Muscle layer of duodenum (tissue), 2 donors: Measurements from ENCODE around the gene ASH1L.
"Not testable (repeated sequence)": the region's sequence is repeated elsewhere in the genome, so short reads cannot be mapped to it uniquely, and the experiment has no call there.

ENCODE experiments used
- H3K27ac ChIP-seq: one replicate; pipeline ENCODE4 v1.7.0; 2013; ENCODE audit warnings: mild to moderate bottlenecking, low read length
- H3K27me3 ChIP-seq: one replicate; pipeline ENCODE4 v1.7.0; 2013; ENCODE audit warnings: low read depth, mild to moderate bottlenecking, control low read depth, low read length
- H3K36me3 ChIP-seq, 2 donors: one replicate each; pipeline ENCODE4 v1.7.0; 2013; ENCODE audit warnings: low read length in 2 of 2, control low read depth in 1 of 2, mild to moderate bottlenecking in 1 of 2; ENCODE audit not compliant: insufficient read depth in 2 of 2, control insufficient read depth in 1 of 2
- H3K4me1 ChIP-seq, 2 donors: one replicate each; pipeline ENCODE4 v1.7.0; 2013; ENCODE audit warnings: low read length in 2 of 2, mild to moderate bottlenecking in 2 of 2, control low read depth in 1 of 2, moderate library complexity in 1 of 2; ENCODE audit not compliant: insufficient read depth in 2 of 2, control insufficient read depth in 1 of 2
- H3K4me3 ChIP-seq, 2 donors: one replicate each; pipeline ENCODE4 v1.7.0; 2013; ENCODE audit warnings: low read length in 2 of 2, low read depth in 1 of 2, mild to moderate bottlenecking in 1 of 2
- H3K9me3 ChIP-seq, 2 donors: one replicate each; pipeline ENCODE4 v1.7.0; 2013; ENCODE audit warnings: low read length in 2 of 2, control low read depth in 1 of 2, mild to moderate bottlenecking in 1 of 2; ENCODE audit not compliant: control insufficient read depth in 1 of 2
- donor health status: healthy.

ASH1L gene

DNA sequence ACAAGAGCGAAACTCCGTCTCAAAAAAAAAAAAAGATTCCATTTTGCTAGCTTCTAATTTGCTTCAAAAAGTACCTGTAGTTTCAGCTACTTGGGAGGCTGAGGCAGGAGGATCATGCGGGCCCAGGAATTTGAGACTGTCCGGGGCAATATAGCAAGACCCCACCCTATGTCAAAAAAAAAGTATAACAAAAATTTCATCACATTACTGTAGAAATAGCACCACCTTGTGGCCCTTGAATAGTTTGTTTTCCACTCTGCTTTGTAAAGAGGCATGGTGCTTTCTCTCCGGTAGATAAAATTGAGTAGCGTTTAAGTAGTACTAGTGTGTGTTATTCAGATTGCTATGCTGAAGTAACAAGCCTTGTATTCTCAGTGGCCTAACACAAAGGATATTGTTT lies 29.2 kb upstream of the ASH1L start:
- no peak overlapping the region for H3K27ac ChIP-seq
- no peaks in the 10 kb centered on the region for H3K27me3 ChIP-seq
- H3K4me3 ChIP-seq: no peak overlapping the region
- peaks cover 0 to 3% of the 10 kb centered on the region in 2 donors for H3K4me1 ChIP-seq
- H3K36me3 ChIP-seq: no peaks in the 10 kb centered on the region
- H3K9me3 ChIP-seq: no peaks in the 10 kb centered on the region

DNA sequence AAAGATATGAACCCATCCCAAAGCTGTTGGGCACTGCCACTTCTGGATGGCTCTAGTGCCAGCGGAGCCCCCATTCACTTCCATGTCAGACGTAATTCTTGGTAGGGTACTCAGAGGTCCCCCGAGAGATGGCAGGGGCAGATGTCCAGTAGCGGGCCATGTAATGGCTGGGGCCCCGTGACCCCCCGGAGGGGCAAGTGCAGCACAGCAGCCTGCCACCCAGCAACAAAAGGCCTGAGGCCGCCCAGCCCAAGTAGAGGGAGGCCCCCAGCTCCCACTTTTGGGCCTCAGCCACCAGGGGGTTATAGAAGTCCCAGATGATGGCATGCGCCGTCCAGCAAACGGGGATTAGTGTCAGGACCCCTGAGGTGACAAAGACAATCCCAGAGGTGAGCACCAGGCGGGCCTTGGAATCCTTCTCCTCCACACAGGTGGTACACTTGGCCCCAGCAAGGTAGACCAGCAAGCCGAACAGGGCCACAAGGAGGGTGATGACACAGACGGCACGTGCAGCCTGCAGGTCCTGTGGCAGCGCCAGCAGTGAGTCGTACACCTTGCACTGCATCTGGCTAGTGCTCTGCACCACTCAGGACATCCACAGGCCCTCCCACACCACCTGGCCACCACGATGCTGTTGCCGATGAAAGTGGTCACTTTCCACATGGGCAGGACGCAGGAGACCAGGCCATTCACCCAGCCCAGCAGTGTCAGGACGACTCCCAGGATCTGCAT lies 28.1 kb upstream of the ASH1L start:
- H3K27me3 ChIP-seq, H3K36me3 ChIP-seq, H3K9me3 ChIP-seq, H3K4me1 ChIP-seq, H3K27ac ChIP-seq, H3K4me3 ChIP-seq: not testable (repeated sequence)

DNA sequence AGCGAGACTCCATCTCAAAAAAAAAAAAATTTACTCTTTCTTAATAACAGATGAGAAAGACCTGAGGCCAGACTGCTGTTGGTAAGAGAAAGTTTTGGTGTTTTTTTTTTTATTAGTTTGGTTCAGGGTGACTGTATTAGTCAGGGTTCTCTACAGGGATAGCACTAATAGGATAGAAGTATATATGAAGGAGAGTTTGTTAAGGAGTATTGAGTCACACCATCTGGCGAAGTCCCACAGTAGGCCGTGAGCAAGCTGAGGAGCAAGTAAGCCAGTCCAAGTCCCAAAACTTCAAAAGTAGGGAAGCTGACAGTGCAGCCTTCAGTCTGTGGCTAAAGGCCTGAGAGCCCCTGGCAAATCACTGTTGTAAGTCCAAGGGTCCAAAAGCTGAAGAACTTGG lies 26.7 kb upstream of the ASH1L start:
- H3K27me3 ChIP-seq, H3K36me3 ChIP-seq: not testable (repeated sequence)

DNA sequence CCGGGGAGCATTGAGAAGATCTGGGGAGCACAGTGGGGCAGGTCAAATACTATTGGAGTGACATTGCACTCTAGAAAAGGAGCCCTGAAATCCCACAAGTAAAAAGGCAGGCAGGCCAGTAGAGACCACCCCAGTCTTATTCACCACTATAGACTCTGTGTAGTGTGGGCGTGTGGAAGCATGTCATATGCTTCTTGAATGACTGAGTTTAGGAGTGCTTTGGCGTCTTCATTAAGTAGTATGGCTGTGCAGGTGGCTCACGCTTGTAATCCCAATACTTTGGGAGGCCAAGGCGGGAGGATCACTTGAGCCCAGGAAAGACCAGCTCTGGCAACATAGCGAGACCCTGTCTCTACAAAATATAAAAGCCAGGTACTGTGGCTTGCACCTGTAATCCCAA lies 21.2 kb upstream of the ASH1L start:
- H3K36me3 ChIP-seq, H3K4me1 ChIP-seq, H3K4me3 ChIP-seq, H3K27me3 ChIP-seq, H3K9me3 ChIP-seq, H3K27ac ChIP-seq: not testable (repeated sequence)

More for the DNA sequence above, 26.7 kb upstream of the ASH1L start:
- not testable (repeated sequence) for H3K9me3 ChIP-seq, H3K4me1 ChIP-seq, H3K27ac ChIP-seq, H3K4me3 ChIP-seq

DNA sequence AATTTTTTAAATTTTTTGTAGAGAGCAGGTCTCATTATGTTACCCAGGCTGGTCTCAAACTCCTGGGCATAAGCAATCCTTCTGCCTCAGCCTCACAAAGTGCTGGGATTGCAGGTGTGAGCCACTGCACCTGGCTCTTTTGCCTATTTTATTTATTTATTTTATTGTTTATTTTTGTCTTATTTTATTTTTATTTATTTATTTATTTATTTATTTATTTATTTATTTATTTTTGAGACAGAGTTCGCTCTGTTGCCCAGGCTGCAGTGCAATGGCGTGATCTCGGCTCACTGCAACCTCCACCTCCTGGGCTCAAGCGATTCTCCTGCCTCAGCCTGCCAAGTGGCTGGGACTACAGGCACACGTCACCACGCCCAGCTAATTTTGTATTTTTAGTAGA lies 13.0 kb upstream of the ASH1L start:
- H3K4me1 ChIP-seq, H3K9me3 ChIP-seq, H3K36me3 ChIP-seq, H3K4me3 ChIP-seq, H3K27ac ChIP-seq, H3K27me3 ChIP-seq: not testable (repeated sequence)

DNA sequence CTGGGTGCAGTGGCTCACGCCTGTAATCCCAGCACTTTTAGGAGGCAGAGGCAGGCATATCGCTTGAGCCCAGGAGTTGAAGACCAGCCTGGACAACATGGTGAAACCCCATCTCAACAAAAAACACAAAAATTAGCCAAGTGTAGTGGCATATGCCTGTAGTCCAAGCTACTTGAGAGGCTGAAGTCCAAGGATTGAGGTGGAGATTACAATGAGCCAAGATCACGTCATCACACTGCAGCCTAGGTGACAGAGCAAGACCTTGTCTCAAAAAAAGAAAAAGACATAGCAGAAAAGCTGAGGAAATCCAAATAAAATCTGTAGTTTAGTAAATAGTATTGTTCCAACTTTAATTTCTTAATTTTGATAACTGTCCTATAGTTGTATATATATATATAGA lies 11.5 kb upstream of the ASH1L start:
- Histone ChIP-seq H3K4me3 (no peak overlapping the region), H3K36me3 (peaks cover 3% of the 10 kb centered on the region in 2 donors), H3K9me3 (no peaks in the 10 kb centered on the region), H3K27me3 (no peaks in the 10 kb centered on the region), H3K27ac (no peak overlapping the region), H3K4me1 (no peaks in the 10 kb centered on the region)

DNA sequence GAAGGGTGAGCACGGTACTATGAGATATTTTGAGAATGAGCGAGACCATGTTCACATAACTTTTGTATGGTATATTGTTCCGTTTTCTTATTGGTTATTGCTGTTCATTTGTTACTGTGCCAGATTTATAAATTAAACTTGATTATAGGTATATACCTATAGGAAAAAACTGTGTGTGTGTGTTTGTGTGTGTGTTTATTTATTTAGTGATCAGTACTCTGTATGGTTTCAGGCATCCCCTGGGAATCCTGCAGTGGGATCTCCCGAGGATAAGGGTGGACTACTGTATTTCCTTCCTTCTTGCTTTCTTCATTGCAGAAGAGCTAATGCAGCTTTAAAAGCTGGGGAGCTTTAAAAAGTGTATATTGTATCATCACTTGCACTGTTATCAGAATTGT lies 8.0 kb upstream of the ASH1L start:
- H3K9me3 ChIP-seq: no peaks in the 10 kb centered on the region
- no peak overlapping the region for H3K27ac ChIP-seq
- H3K27me3 ChIP-seq: no peaks in the 10 kb centered on the region
- no peak overlapping the region for H3K4me3 ChIP-seq
- H3K4me1 ChIP-seq: no peaks in the 10 kb centered on the region
- peaks cover 3 to 7% of the 10 kb centered on the region in 2 donors for H3K36me3 ChIP-seq

DNA sequence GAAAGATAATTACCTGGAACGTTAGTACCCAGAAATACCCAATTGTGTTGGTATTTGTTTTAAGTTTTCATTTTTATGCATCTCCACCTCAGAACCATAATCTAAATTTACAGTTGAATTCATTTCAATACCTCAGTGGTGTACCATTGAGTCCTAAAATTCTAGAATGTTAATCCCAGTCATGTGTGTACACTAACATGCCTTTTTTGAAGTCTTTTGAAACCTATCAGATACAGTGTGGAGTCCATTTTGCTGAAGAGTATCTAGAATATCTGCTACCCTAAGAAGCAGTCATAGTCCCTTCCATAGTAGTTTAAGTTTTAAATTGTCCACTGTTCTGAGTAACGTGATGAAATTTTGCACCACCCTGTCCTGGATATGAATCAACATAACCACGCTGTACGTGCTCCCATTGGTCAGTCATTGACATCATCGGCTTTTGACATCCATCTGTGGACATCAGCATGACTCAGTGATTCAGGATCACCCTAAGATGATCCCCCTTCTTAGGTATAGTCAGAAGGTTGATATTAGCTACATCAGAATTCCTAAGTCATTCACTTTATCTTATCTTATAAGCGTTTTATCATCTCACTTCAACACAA lies 7.5 kb upstream of the ASH1L start:
- H3K36me3 ChIP-seq: peaks cover 3 to 10% of the 10 kb centered on the region in 2 donors
- H3K4me1 ChIP-seq: peaks cover 0 to 1% of the 10 kb centered on the region in 2 donors
- no peak overlapping the region for H3K4me3 ChIP-seq

DNA sequence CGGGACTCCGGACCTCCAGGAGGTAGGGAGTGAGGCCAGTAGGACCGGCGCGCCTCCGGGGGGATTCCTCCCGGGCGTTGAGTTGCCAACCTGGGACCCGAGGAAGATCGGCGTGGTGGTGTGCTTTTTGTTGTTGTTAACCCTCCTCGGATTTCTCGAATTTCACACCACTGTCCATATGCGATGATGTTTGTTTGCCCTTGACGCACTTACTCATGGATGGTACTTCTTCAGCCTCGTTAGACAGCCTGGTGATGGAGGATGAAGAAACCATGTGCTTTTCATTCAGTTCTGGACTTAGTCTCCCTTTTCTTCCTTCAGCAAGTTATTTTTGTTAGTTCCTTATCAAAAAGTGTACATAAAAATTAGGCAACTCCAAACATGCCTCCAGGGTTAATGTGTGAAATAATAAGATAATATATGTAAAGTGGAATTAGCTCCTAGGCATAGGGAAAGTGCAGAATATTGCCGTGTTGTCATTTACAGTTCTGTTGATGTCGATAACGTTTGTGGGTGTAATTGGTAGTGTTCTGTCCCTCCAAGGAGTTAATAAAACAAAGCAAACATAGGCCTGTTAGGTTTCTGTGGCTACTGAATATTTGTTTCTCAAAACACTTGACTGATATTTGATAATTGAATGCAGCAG lies 897 bp upstream of the ASH1L start:
- peak overlapping the region; percentile 85 to 86 for H3K4me3 ChIP-seq
- H3K27me3 ChIP-seq, H3K36me3 ChIP-seq, H3K9me3 ChIP-seq: not testable (repeated sequence)
- H3K4me1 ChIP-seq: peaks cover 0 to 35% of the 10 kb centered on the region in 2 donors
- peak overlapping the region; percentile 91 for H3K27ac ChIP-seq

More for the DNA sequence above, 7.5 kb upstream of the ASH1L start:
- no peaks in the 10 kb centered on the region for H3K9me3 ChIP-seq
- H3K27ac ChIP-seq: no peak overlapping the region
- H3K27me3 ChIP-seq: no peaks in the 10 kb centered on the region

DNA sequence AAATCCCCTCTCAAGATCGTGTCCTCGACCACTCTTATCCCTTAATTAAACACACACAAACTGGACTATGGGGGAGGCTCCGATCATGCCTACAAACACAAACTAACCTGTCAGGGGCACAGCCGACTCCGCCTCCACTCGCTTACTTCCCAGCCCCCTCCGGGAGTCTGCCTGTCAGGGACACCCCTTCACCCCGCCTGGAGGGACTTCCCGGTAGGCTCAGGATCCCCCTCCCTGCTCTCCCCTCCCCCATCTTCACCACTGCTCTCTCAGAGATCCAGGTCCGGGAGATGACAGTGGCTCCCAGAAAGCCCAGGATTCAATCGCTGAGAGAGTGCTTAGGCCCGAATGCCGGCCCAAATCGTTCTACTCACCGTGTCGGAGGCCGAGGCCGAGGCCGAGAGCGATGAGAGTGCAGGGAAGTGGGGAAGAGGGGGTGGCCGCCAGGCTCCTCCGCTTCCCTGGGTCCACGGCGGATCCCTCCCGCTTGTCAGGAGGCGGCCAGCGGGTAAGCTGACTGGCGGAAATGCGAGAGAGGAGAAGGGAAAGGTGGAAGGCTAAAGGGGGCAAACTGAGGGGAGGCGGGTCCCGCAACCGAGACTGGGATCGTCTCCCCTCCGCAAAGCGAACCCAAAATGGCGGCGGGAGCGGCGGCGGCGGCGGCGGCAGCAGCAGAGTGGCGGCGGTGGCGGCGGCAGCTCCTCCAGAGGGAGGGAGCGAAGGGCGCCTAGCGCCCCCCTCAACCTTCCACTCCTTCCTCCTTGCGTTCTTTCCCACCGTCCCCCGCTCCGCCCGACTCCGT lies 623 bp downstream of the ASH1L start:
- not testable (repeated sequence) for H3K9me3 ChIP-seq, H3K36me3 ChIP-seq, H3K27me3 ChIP-seq
- peak overlapping the region; percentile 72 to 85 for H3K4me3 ChIP-seq
- H3K4me1 ChIP-seq: peaks cover 0 to 42% of the 10 kb centered on the region in 2 donors
- peak overlapping the region; percentile 74 for H3K27ac ChIP-seq

DNA sequence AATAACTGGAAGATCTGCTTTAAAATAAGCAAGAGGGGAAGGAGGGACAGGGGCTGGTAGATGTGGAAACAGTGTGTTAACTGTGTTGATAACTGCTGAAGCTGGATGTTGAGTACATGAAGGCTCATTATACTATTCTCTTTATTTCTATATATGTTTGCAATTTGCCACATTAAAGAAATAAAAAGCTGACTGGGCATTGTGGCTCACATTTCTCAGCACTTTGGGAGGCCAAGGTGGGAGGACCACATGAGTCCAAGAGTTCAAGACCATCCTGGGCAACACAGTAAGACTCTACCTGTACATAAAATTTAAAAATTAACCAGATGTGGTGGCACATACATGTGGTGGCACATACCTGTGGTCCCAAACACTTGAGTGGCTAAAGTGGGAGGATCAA lies 6.7 kb downstream of the ASH1L start:
- Histone ChIP-seq H3K27me3 (no peaks in the 10 kb centered on the region), H3K4me3 (no peak overlapping the region), H3K9me3 (no peaks in the 10 kb centered on the region), H3K4me1 (peaks cover 0 to 28% of the 10 kb centered on the region in 2 donors), H3K27ac (no peak overlapping the region), H3K36me3 (no peaks in the 10 kb centered on the region)
